Keratinocyte (primary cell): ENCODE data around the gene SMARCC2.

Experiments used
- CTCF ChIP-seq, 3 experiments: IDR thresholded peaks in 1 of 3; conservative IDR thresholded peaks in 1 of 3; optimal IDR thresholded peaks in 1 of 3; 2 replicates in 2 of 3; 3 replicates in 1 of 3; pipeline versions ENCODE3 to v1.5.1; 2011; ENCODE audit warnings: low read length in 3 of 3, mild to moderate bottlenecking in 3 of 3, moderate library complexity in 2 of 3, control low read depth in 1 of 3, inconsistent platforms in 1 of 3; ENCODE audit not compliant: insufficient read depth in 2 of 3; ENCODE audit errors: extremely low read depth in 1 of 3
- EZH2 ChIP-seq: IDR thresholded peaks from one replicate; pipeline ENCODE4 v1.6.1; 2012; ENCODE audit warnings: inconsistent platforms, mild to moderate bottlenecking, low read length, moderate library complexity

- no peak for TF ChIP-seq CTCF (optimal IDR thresholded peaks at IDR 0.05 in 1 of 3, IDR thresholded peaks at IDR 0.05 in 1 of 3, conservative IDR thresholded peaks at IDR 0.05 in 1 of 3; ENCODE audit: extremely low read depth in 1 of 3, insufficient read depth in 2 of 3, low read length in 3 of 3)
- no peak for TF ChIP-seq EZH2
These were observed 44.1 kb downstream of the SMARCC2 start for GRCh38 chr12:56145217-56145616.
